Dermis microvascular lymphatic vessel endothelial cell (primary cell): ENCODE data around the gene MYO6. TPM values are rescaled to one million over a fixed set of nuclear protein-coding genes. Genes with fewer than 3 reads are reported as not detected.

ENCODE experiments used
- DNase-seq, 2 donors: peaks; one replicate each; pipeline versions ENCODE4 v3.0.0 to v3.0.0-alpha.2; 2010; ENCODE audit warnings: low read depth in 2 of 2
- total RNA-seq: library from RNA; depleted of rRNA; stranded (reverse); fragments of >200 nt; gene quantifications from 2 replicates; pipeline ENCODE4 v1.2.1, GENCODE V29; 2014

MYO6 gene
- total RNA-seq, 1 donor from 2014 or later = 27.9 TPM

- DNase-seq = no peak
Observed at GRCh38 chr6:75824160-75824559, 75.1 kb downstream of the MYO6 start.

DNA sequence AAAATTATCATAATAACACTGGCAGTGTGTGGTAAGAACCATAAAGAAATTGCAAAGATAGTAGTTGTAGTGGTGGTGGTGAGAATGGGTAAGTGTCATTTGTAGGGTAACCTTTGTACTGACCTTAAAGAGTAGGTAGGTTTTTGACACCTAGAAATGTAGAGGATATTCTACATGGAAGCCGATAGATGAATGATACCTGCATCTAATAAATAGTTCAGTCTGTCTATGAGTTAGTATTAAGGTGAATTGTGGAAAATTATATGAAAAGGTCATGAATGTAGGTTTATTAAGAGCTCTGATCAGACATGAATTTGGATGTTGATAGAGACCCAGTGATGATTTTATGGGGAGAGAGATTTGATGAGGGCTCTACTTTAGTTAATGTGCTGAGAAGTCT, 78.1 kb downstream of the MYO6 start:
- no peak for DNase-seq

DNA sequence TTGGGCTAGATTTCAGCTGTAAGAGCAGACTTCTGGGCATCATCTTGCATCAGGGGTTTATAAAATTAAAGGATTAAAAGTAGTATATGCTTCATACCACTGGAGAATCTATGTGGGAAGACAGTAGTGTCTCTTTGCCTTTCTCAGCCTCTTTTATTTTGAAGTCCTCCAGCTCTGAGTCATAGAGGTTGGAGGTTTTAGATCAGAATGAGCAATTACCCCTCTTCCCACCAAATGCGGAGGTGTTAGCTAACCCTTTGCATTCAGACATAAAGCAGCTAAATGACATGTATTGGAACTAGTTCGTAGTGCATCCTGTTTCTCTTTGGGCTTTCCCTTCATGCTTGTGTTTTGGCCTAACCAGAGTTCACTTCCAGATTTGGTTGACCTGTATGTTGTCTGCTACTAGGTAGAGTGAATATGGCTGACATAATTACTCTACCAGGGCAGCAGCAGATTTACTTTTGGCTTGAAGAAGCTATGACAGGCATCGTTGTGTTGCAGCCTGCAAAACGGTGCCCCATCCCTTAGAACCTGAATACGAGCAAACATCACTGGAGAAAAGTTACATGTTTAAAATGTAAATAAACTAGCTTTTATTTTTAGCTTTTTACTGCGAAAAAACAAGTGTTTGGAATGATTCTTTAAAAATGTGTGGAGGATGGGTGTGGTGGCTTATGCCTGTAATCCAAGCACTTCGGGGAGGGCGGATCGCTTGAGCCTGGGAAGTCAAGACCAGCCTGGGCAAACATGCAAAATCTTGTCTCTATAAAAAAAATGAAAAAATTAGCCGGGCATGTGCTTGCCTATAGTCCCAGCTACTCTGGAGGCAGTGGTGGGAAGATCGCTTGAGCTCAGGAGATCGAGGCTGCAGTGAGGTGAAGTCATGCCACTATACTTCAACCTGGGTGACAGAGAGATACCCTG, 82.2 kb downstream of the MYO6 start:
- DNase-seq = no peak

DNA sequence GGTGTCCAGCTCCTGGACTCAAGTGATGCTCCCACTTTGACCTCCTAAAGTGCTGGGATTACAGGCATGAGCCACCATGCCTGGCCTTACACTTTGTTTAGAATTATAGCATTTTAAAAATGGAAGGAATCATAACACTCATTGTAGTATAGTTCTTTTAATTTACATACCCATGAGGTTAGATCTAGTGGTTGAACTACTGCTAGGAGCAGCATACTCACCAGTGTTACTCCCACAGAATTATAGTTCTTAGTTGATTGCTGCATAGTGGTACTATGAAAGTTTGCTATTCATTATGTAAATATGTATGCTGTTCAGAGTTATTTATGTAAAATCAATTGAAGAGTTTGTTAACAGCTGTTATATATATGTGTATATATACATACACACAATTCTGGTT, 85.4 kb downstream of the MYO6 start:
- no peak for DNase-seq

DNA sequence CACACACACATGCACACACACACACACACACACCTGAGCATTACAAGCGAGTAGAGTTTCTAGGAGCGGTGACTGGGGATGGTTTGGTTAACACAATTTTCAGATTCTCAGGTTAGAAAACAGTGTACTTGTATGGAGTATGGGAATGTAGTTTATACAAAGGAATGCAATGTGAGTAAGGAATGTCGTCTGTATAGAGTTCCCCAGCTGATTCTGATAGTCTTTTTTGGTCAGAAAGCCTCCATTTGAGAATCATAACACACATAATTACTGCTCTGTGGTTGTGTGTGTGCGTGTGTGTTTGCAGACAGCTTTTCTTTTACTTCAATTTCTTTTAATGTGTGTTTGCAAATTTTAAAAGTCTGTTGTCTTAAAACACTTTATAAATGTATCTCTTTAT, 93.2 kb downstream of the MYO6 start:
- peak in 1 of 2 donors; percentile 24 for DNase-seq

- peak; percentile 42 to 89 for DNase-seq
Observed at GRCh38 chr6:75842732-75843131, 93.7 kb downstream of the MYO6 start.

DNA sequence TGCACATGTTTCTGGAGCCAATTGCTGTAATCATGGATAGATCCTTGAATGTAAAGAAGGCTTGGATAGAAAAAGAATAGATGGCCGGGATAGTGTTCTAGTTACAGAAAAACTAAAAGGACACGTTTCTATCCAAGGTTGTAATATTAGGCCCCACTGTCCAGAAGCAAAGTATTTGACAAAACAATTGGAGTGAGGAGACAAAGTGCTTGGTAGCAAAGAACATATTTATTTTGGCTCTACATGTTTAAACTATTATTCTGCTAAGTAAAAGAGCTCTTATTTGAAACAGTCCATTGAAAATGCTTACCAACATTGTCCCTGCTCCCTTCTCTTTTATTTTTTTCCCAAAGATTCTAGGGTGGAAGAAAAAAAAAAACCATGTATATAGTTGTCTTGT, 94.4 kb downstream of the MYO6 start:
- DNase-seq = peak; percentile 12 to 52

GRCh38 chr6:75848274-75848673, 99.2 kb downstream of the MYO6 start:
- DNase-seq = no peak

- DNase-seq = peak in 1 of 2 donors; percentile 21
Observed at GRCh38 chr6:75849329-75850025, 100.4 kb downstream of the MYO6 start.

GRCh38 chr6:75850026-75850833, 101.2 kb downstream of the MYO6 start:
- peak in 1 of 2 donors; percentile 49 for DNase-seq

GRCh38 chr6:75852721-75853120, 103.7 kb downstream of the MYO6 start:
- peak in 1 of 2 donors; percentile 62 for DNase-seq

- DNase-seq = no peak
Observed at GRCh38 chr6:75853806-75854205, 104.8 kb downstream of the MYO6 start.

DNA sequence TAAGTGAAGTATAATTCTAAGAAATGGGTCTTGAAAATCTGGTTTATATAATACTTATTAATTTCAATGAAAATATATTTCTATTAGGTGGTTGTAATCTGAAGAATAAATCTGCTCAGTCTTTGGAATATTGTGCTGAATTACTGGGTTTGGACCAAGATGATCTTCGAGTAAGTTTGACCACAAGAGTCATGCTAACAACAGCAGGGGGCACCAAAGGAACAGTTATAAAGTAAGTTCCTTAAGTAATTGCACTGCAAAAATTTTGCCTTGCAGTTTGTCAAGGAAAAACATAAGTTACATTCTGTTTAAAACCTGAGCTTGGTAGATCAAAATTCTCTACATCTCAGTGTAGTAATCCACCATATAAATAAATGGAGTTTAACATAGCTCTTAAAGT, 106.0 kb downstream of the MYO6 start:
- peak; percentile 17 to 68 for DNase-seq

- DNase-seq = no peak
Observed at GRCh38 chr6:75856902-75857301, 107.9 kb downstream of the MYO6 start.

DNA sequence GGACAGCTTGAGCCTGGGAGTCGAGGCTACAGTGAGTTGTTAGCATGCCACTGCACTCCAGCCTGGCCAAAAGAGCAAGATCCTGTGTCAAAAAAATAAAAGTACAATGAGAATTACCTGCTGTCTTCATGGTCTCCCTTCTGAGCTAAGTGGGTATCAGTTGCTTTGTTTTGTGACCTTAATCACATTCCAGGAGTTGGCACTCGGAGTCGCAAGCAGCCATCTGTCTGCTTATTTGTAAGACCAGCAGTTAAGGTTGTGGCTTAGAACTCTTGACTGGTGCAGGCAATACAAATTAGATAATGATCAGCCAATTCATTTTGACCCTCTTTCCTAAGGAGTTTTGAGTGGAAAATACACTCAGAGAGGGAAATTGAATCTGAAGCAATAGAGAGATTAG, 114.0 kb downstream of the MYO6 start:
- no peak for DNase-seq

- no peak for DNase-seq
Observed at GRCh38 chr6:75863784-75864183, 114.7 kb downstream of the MYO6 start.

- DNase-seq = no peak
Observed at GRCh38 chr6:75864446-75864845, 115.4 kb downstream of the MYO6 start.

DNA sequence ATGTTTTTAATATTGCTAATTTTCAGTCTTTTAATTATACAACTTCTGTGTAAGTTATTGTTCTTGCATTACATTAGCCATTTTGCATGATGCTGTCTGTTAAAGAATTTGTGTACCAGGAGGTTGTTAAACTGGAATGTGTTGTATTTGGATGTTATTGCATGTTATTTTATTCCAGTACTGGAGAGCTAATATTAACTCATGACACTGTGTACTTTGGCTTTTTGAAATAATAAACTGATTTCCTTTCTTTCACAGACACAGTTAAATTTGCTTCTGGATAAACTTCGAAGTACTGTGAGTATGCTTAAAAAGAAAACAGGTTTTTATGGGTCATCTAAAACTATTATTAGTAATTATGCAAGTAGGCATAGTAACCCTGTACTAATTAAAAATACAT, 121.3 kb downstream of the MYO6 start:
- peak; percentile 21 to 51 for DNase-seq

GRCh38 chr6:75874224-75874623, 125.2 kb downstream of the MYO6 start:
- no peak for DNase-seq

- no peak for DNase-seq
Observed at GRCh38 chr6:75876152-75876551, 127.1 kb downstream of the MYO6 start.

DNA sequence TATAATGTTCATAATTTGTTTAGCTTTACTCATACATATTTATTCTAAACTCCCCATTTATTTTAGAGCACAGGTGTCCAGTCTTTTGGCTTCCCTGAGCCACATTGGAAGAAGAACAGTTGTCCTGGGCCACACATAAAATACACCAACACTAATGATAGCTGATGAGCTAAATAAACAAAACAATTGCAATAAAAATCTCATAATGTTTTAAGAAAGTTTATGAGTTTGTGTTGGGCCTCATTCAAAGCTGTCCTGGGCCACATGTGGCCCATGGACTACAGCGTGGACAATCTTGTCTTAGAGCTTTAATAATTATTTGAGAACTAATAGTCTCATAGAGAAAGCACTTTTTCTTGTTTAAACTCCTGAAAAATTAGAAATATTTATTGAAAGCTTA, 131.3 kb downstream of the MYO6 start:
- DNase-seq = no peak

DNA sequence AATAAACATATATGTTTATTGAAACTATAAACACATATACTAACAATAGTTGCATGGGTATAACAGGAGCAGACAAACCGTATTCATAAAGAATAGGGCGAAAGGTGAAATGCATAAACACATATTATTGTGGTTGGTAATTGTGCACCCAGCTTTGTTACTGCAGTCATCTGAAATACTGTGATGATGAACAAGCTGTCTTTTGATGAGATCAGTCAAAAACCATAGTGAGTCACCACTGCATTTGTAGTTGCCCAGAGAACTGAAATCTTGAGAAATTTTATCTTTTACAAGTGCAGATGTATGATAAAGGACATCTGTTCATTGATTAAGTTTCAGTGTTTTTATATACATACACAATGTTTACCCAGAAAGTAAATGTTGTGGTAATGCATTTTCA, 133.7 kb downstream of the MYO6 start:
- peak in 1 of 2 donors; percentile 11 for DNase-seq
